SKM-1 treated with dmso at 0.1 percent for 144 hours (cell line): ENCODE data around the gene KCNJ15.

ENCODE experiments used
- DNase-seq: peaks from one replicate; lab custom pipeline; 2025; ENCODE audit not compliant: unreplicated experiment; lab: John Stamatoyannopoulos, UW

Gene KCNJ15

DNA sequence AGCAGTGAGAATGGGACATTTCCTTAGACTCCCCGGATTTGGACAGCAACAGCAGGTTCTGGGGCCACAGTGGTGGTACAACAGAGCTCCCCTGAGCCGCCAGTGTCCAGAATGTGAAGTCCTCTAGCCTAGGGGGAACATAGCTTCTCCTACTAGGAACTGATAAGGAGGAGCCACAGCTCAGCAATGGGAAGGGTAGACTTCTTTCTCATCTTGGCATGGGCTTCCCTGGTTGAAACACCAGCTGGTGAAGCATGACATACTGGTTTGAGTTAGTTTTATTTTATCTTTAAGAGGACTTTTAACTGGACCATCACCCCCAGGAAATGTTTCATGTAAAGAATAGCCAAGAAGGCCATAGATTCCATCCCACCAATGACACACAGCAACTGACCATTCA, 68.4 kb downstream of the KCNJ15 start:
- DNase-seq, result no peak

DNA sequence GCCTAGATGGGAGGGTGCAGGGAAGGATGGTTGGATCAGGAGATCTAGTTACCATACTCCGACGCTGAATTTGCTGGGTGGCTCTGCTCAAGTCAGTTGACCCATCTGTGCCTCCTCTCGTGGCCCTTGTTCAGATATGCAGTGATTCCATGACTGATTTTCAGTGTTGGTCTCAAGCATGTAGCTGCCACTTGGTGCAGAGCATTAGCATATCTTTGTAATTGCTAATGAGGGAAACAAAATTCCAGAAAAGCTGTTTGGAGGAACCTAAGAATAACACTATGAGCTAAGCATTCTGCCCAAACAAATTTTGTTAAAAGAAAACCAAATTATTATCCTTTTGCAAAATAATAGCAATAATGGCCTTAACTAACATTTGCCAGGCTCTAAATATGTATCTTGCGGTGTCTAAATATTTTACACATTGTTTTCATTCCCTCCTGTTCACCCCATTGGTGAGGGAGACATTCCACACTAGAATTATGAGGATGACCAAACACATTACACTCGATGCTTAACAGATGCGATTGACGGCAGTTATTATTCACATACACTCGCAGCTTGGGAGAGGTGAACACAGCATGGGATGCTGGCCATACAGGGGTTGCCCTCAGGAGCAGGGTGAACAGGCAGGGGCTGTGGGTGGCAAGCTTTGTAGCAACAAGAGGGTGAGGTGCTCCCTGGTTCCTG, 69.1 kb downstream of the KCNJ15 start:
- no peak for DNase-seq

- DNase-seq, result no peak
These were observed 69.6 kb downstream of the KCNJ15 start for GRCh38 chr21:38326429-38326828.

GRCh38 chr21:38326899-38327298, 70.1 kb downstream of the KCNJ15 start:
- DNase-seq, result no peak

- DNase-seq, result no peak
These were observed 71.2 kb downstream of the KCNJ15 start for GRCh38 chr21:38327984-38328383.

- DNase-seq, result no peak
These were observed 72.4 kb downstream of the KCNJ15 start for GRCh38 chr21:38329162-38329561.

DNA sequence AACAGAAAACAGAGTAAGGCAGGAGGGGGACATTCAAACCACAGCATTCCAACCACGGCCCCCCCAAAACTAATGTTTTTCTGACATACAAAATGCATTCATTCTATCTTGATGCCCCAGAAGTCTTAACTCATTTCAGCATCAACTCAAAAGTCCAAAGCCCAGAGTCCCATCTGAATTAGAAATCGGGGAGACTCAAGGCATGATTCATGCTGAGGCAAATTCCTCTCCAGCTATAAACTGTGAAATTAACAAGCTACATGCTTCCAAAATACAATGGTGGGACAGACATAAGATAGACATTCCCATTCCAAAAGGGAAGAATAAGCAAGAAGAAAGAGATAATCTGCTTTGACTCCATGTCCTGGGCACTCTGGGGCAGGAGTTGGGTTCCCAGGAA, 73.9 kb downstream of the KCNJ15 start:
- DNase-seq, result no peak

GRCh38 chr21:38333301-38334272, 76.8 kb downstream of the KCNJ15 start:
- no peak for DNase-seq

- no peak for DNase-seq
These were observed 78.1 kb downstream of the KCNJ15 start for GRCh38 chr21:38334866-38335265.

- DNase-seq, result no peak
These were observed 81.0 kb downstream of the KCNJ15 start for GRCh38 chr21:38337793-38338192.

- DNase-seq, result no peak
These were observed 83.3 kb downstream of the KCNJ15 start for GRCh38 chr21:38340131-38340530.

- DNase-seq, result no peak
These were observed 84.8 kb downstream of the KCNJ15 start for GRCh38 chr21:38341546-38342012.

- DNase-seq, result no peak
These were observed 85.9 kb downstream of the KCNJ15 start for GRCh38 chr21:38342739-38343138.

DNA sequence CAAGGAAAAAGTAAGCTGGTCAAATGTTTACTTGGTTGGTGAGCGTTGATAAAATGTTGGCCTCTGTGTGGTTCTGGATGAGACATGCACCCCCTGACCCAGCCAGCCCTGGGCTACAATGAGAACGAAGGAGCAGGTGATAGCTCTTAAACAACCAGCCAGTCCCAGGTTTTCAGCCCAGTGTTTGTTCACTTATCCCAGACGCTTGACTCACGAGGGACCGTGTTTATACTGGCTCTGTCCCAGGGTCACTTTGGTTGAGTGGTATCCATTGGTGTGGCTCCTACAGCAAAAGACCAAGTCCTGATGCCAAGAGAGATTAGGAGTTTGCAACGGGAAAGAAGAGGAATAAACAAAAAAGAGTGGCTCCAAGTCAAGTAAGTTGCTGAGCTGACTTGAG, 86.9 kb downstream of the KCNJ15 start:
- no peak for DNase-seq

DNA sequence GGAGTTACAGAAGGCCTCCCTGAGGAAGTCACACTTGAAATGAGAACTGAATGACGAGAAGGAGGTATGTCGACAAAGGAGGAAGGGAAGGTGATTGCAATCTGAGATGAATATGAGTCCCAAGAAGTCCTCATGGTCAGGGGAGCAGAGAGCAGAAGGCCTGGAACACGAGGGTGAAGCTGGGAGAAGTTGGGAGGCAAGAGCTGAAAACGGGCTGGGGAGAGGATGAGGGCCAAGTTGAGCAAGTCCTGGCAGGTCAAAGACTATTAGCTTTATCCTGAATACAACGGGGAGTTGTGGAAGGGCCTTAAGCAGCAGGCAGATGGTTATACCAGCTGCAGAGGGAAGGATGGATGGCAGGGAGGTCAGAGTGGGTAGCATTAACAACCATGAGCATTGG, 89.5 kb downstream of the KCNJ15 start:
- DNase-seq, result no peak

DNA sequence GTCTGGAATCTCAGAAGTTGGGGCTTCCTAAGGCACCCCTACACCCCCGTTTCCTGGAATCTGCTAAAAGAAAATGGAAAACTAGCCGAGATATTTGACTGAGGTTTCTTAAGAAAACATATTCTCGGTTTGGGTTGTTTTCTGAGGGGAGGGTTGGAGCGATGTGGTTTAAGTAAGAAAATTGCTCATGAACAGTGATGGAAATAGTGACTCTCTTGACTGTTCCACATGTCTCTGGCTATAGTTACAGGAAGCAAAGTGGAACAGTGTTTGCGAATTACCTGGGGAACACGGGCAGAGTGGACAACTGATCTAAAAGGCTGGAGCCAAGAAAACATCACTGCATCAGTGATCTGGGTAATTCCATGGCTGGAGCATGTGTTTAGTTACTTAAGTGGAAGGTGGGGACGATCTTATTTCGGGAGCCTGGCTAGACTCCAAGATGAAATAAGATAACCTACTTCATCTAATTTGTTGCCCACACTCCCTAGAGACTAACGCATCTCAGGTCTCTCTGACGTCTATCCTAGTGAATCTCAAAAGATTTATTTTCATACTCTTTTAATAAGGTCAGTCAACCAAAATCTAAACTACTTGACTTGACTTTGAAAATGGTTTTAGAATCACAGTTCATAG, 92.4 kb downstream of the KCNJ15 start:
- DNase-seq, result no peak

DNA sequence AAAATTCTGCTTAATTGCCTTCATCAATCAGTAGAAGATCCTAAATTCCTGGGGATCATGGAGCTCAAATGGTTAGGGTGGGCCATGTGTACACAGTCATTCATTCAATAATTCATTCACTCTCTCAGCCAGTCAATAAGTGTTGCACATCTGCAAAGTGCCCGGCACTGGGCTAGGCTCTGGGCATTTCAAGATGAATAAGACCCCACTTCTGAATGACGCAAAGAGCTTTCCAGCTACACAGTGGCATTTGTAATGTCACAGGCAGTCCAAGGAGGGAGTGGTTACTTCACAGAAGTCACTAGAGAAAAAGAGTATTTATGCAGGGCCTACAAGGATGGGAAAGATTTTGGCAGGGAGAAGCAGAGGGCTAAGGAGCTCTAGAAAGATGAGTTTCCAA, 93.2 kb downstream of the KCNJ15 start:
- DNase-seq, result no peak

DNA sequence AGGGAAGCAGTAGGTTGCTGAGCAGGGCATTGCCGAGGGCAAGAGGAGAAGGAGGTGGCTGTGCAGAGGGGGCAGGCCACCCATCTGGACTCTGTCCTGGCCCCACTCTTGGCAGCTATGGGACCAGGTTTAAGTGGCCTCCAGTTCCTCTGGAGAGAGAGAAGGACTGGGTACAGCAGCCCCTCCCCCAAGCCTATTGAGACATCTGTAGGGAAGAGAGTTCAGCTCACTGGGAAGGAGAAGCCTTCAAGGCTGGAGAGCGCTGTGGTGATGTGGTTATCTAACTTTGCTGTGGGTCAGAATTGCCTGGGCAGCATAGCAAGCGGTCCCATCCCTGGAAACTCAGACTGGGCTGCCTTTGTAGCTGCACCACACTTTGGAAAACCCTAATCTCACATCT, 93.9 kb downstream of the KCNJ15 start:
- DNase-seq, result no peak

DNA sequence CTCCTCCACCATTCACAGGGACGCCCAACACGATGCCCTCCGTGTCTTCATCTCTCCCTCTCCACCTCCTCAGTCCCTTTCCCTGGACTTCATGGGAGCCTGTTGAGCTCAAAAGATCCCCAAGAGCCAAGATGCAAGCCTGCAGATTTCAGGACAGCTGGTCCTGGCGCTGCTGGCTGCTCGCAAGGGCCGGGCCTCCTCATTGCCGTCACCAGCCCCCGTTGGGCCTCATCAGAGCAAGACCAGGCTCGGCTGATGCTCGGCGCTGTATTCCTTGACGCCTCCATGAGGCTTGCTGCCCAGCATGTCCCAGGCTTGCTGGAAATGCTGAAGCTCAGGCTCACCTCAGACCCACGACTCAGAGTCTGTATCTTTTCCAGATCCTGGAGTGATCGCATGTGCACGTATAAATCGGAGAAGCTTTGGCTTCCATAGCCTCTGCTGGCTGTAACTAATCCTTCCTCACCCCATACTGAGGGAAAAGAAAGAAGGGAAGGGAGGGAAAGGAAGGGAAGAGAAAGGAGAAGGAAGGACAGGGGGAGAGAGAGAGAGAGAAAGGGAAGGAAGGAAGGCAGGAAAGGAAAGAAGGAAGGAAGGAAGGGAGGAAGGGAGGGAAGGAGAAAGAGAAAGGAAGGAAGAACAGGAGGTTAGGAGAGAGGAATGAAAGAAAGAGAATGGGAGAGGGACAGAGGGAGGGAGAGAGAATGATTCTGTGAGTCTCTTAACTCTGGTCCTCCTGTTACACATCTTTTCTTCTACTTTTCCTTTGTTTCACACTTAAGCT, 94.6 kb downstream of the KCNJ15 start:
- DNase-seq, result no peak

DNA sequence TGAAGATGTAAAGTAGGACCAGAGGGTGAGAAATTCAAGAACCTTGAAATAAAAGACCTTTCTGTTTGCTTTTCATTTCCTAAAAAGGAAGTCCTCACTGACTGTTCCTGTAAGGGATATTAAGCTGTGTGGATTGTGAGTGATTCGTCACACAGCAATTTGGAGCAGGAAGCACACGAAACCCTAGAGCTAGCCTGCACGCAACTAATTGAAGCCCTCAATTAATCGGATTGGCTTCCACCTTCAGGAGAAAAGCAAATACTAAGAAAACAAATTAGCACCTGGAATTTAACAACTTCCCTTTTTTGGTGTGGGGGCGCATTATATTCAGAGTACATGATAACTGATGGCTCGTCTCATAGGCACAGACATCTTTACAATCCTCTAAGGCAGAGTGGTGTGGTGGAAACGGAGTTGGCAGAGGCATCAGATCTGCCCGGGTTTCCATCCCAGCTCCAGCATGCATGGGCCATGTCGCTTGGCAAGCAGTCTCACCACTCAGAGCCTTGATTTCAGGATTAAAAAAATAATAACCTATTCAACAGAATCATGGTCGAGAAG, 95.2 kb downstream of the KCNJ15 start:
- DNase-seq, result no peak
